Kidney epithelial cell (primary cell): Measurements from ENCODE around the gene CAPN9. TPM values are rescaled to one million over a fixed set of nuclear protein-coding genes. Genes with fewer than 3 reads are reported as not detected.

Source experiments
- DNase-seq: peaks from one replicate; pipeline ENCODE4 v3.0.0-alpha.2; 2010; ENCODE audit warnings: low read depth
- H3K27me3 ChIP-seq: 2 replicates; pipeline ENCODE4 v1.6.0; 2011; ENCODE audit warnings: low read length; ENCODE audit not compliant: control insufficient read depth, insufficient read depth
- H3K36me3 ChIP-seq: 2 replicates; pipeline ENCODE4 v1.5.1; 2011; ENCODE audit warnings: low read length; ENCODE audit not compliant: control insufficient read depth, insufficient read depth
- H3K4me3 ChIP-seq: 2 replicates; pipeline ENCODE4 v1.5.1; 2011; ENCODE audit warnings: low read depth, mild to moderate bottlenecking, control low read depth, low read length
- CTCF ChIP-seq: IDR thresholded peaks from 2 replicates; pipeline ENCODE4 v1.5.1; 2011; ENCODE audit warnings: mild to moderate bottlenecking, moderate library complexity, low read length, control low read depth, inconsistent platforms; ENCODE audit not compliant: insufficient read depth, poor library complexity, severe bottlenecking
- total RNA-seq: library from RNA; depleted of rRNA; stranded (reverse); fragments of >200 nt; gene quantifications from 2 replicates; pipeline ENCODE4 v1.2.3, GENCODE V29; 2015

Gene CAPN9
- total RNA-seq, 1 donor from 2014 or later: 0.04 TPM

GRCh38 chr1:230725256-230726012 lies 21.8 kb upstream of the CAPN9 start:
- no peaks in the 10 kb centered on the region for H3K36me3 ChIP-seq
- no peak for TF ChIP-seq CTCF
- no peak overlapping the region for H3K4me3 ChIP-seq
- DNase-seq: no peak
- peaks cover 3% of the 10 kb centered on the region for H3K27me3 ChIP-seq

- Histone ChIP-seq H3K4me3 (no peak overlapping the region), H3K36me3 (no peaks in the 10 kb centered on the region), H3K27me3 (peaks cover 3% of the 10 kb centered on the region)
- no peak for TF ChIP-seq CTCF
- DNase-seq: no peak
Observed at GRCh38 chr1:230728710-230729392, 18.3 kb upstream of the CAPN9 start.

GRCh38 chr1:230730977-230731376 lies 16.2 kb upstream of the CAPN9 start:
- no peaks in the 10 kb centered on the region for H3K36me3 ChIP-seq
- TF ChIP-seq CTCF: no peak
- H3K4me3 ChIP-seq: no peak overlapping the region
- H3K27me3 ChIP-seq: peaks cover 3% of the 10 kb centered on the region
- DNase-seq: no peak

- no peak for DNase-seq
- H3K4me3 ChIP-seq: no peak overlapping the region
- no peaks in the 10 kb centered on the region for H3K27me3 ChIP-seq
- H3K36me3 ChIP-seq: no peaks in the 10 kb centered on the region
- TF ChIP-seq CTCF: no peak
Observed at GRCh38 chr1:230735447-230735846, 11.7 kb upstream of the CAPN9 start.

GRCh38 chr1:230737622-230738262 lies 9.4 kb upstream of the CAPN9 start:
- no peaks in the 10 kb centered on the region for H3K27me3 ChIP-seq
- DNase-seq: no peak
- H3K4me3 ChIP-seq: no peak overlapping the region
- H3K36me3 ChIP-seq: no peaks in the 10 kb centered on the region
- no peak for TF ChIP-seq CTCF
